Karpas-422 (cell line): ENCODE measurements around the gene SCP2. TPM values are rescaled to one million over a fixed set of nuclear protein-coding genes. Genes with fewer than 3 reads are reported as not detected.

ENCODE experiments used
- DNase-seq: peaks from one replicate; pipeline ENCODE4 v3.0.0-alpha.2; 2015
- H2AFZ ChIP-seq: fragments of 200-600 bp; sonication (generic); 2 replicates; pipeline ENCODE4 v1.6.1; 2014; ENCODE audit warnings: antibody characterized with exemption, low read length, mixed read lengths
- H3K27ac ChIP-seq: fragments of 200-600 bp; sonication (generic); 2 replicates; pipeline ENCODE4 v1.5.1; 2014; ENCODE audit warnings: mild to moderate bottlenecking, low read length, moderate library complexity
- H3K27me3 ChIP-seq: fragments of 200-600 bp; sonication (generic); 2 replicates; pipeline ENCODE4 v1.6.1; 2014; ENCODE audit warnings: low read length, mixed read lengths
- H3K36me3 ChIP-seq: fragments of 200-600 bp; sonication (generic); 2 replicates; pipeline ENCODE4 v1.6.1; 2014; ENCODE audit warnings: low read length, mixed read lengths; ENCODE audit not compliant: insufficient read depth
- H3K4me1 ChIP-seq: fragments of 200-600 bp; sonication (generic); 2 replicates; pipeline ENCODE4 v1.6.1; 2014; ENCODE audit warnings: mild to moderate bottlenecking, low read length, mixed read lengths
- H3K4me2 ChIP-seq: fragments of 200-600 bp; sonication (generic); 2 replicates; pipeline ENCODE4 v1.6.1; 2014; ENCODE audit warnings: low read length, low read depth, mild to moderate bottlenecking; ENCODE audit not compliant: poor library complexity, severe bottlenecking
- H3K4me3 ChIP-seq: fragments of 200-600 bp; sonication (generic); 2 replicates; pipeline ENCODE4 v1.5.1; 2014; ENCODE audit warnings: mild to moderate bottlenecking, antibody characterized with exemption, low read length, mixed read lengths
- H3K79me2 ChIP-seq: fragments of 200-600 bp; sonication (generic); 2 replicates; pipeline ENCODE4 v1.6.1; 2014; ENCODE audit warnings: mild to moderate bottlenecking, low read length, mixed read lengths
- H3K9ac ChIP-seq: fragments of 200-600 bp; sonication (generic); 2 replicates; pipeline ENCODE4 v1.6.0; 2014; ENCODE audit warnings: low read length
- H3K9me2 ChIP-seq: fragments of 200-600 bp; sonication (generic), shearing (Covaris generic); replicated peaks from 2 replicates; pipeline ENCODE4 v1.6.0; 2014; ENCODE audit warnings: mild to moderate bottlenecking, low read length, moderate library complexity; ENCODE audit not compliant: insufficient read depth
- H3K9me3 ChIP-seq: fragments of 300-700, 200-600 bp; sonication (generic); 2 replicates; pipeline ENCODE4 v1.6.1; 2014; ENCODE audit warnings: low read length, mixed read lengths
- H4K20me1 ChIP-seq: fragments of 200-600 bp; sonication (generic); 2 replicates; pipeline ENCODE4 v1.6.1; 2014; ENCODE audit warnings: mild to moderate bottlenecking, antibody characterized with exemption, low read length, low read depth; ENCODE audit not compliant: insufficient read depth
- total RNA-seq: library from RNA; depleted of rRNA; stranded (reverse); fragments of >200 nt; shearing (Covaris generic); gene quantifications from 2 replicates; pipeline ENCODE4 v1.2.3, GENCODE V29; 2014; ENCODE audit warnings: low replicate concordance

SCP2 gene
- total RNA-seq, 1 experiment from 2014 or later, result 146 TPM

DNA sequence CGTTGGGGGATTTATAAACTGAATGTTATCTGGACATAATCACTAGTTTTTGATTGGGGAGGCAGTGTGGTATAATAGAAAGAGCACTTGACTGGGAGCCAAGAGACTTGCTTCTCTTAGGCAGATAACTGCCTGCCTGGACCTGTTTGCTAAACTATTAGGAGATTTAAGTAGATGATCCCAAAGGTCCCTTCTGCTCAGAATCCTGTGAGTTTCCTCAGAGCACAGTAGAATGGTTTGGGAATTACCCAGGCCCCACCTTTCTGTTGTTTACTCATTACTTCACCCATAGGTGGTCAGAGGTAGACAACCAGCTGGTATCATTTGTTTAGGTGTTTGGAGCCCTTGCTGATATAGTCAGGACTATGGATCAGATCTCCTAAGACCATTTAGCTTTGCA, 124.6 kb downstream of the SCP2 start:
- Histone ChIP-seq H2AFZ (no peak overlapping the region), H3K9ac (no peak overlapping the region), H3K36me3 (0 out of 2 replicates have a peak, but pooled peaks cover 3% of the 10 kb centered on the region), H3K4me3 (no peak overlapping the region), H3K27me3 (no peaks in the 10 kb centered on the region), H3K4me1 (peaks cover 26% of the 10 kb centered on the region), H3K4me2 (no peak overlapping the region), H3K9me3 (no peaks in the 10 kb centered on the region), H3K9me2 (no peaks in the 10 kb centered on the region), H3K79me2 (no peaks in the 10 kb centered on the region), H4K20me1 (no peaks in the 10 kb centered on the region), H3K27ac (no peak overlapping the region)
- no peak for DNase-seq

DNA sequence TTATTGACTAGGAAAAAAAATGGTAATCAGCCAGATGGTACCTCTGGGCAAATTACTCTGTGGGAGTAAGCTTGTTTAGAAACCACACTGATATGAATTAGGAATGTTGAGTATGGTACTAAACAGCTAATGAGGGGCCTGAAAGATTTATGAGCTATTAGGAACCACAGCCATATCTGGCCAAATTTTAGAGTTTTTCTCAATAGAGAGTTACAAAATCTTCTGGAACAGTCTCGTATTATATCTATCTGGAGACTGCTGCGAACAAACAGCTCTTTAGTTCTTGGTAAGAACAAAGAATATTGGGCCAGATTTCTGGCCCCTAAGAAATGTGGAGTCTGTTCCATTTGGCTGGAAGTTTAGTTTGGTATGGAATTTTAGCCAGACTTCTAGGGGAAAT, 130.1 kb downstream of the SCP2 start:
- H3K36me3 ChIP-seq, result no peaks in the 10 kb centered on the region

DNA sequence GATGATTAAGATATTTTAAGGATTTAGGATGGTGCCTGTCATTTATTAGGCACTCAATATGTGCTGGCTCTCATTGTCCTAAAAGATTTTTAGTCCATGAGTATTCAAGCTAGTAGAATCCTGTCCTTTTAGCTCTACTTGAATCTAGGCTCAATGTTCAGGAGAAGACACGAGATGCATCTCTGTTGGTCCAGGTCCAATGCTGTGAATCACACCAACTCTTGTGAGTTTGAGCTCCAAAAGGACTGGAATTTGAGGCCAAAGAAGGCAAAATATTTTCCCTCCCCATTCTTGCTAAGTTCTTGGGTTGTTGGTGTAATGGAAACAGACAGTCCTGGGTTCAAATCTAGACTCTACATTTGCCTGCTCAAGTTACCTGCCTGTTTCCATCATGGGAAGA, 133.5 kb downstream of the SCP2 start:
- no peaks in the 10 kb centered on the region for H3K27me3 ChIP-seq
- no peak overlapping the region for H3K27ac ChIP-seq
- no peaks in the 10 kb centered on the region for H3K9me2 ChIP-seq

More for the DNA sequence above, 130.1 kb downstream of the SCP2 start:
- Histone ChIP-seq H3K4me3 (no peak overlapping the region), H3K79me2 (no peaks in the 10 kb centered on the region), H3K4me2 (no peak overlapping the region), H4K20me1 (no peaks in the 10 kb centered on the region), H3K4me1 (no peaks in the 10 kb centered on the region), H3K9me3 (no peaks in the 10 kb centered on the region), H3K27ac (no peak overlapping the region), H3K9me2 (no peaks in the 10 kb centered on the region), H2AFZ (no peak overlapping the region), H3K27me3 (no peaks in the 10 kb centered on the region), H3K9ac (no peak overlapping the region)
- DNase-seq, result no peak

DNA sequence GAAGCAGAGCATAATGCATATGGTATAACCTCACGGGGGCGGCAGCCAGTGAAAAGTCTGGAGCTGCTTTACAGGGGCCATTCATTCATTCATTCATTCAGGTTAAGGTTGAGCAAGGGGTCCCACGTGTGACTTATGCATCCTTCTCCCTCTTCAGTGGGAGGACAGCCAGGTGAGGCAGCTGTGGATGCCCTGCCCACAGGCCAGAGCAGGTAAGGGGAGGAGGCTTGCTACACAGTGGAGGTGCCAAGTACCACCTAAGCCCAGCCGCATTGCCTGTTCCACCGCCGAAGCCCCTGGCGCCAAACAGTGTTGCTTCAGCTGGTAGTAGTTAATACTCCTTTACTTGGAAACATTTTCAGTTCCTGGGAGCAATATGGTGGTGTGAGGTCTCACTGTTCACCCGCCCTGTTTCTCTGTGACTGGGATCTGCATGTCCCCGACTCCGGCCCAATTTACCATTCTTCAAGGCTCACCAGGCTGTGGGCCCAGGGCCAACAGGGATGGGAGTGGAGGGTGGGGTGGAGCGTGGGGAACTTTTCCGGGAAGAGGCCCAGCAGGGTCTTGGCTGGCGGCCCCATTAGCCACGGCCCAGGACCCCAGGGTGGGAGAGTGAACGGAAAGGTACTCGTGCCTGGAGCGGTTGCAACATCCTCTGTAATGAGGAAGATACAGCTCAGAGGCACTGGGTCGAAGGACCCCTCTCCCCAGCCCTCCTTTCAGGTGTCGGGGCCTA, 134.2 kb downstream of the SCP2 start:
- no peak overlapping the region for H3K9ac ChIP-seq
- H3K4me2 ChIP-seq, result no peak overlapping the region
- H3K4me1 ChIP-seq, result no peaks in the 10 kb centered on the region
- no peaks in the 10 kb centered on the region for H3K79me2 ChIP-seq
- DNase-seq, result no peak
- H3K9me3 ChIP-seq, result no peaks in the 10 kb centered on the region
- no peaks in the 10 kb centered on the region for H4K20me1 ChIP-seq
- H3K36me3 ChIP-seq, result no peaks in the 10 kb centered on the region
- no peak overlapping the region for H3K4me3 ChIP-seq
- no peaks in the 10 kb centered on the region for H3K9me2 ChIP-seq
- H3K27me3 ChIP-seq, result no peaks in the 10 kb centered on the region
- no peak overlapping the region for H2AFZ ChIP-seq
- H3K27ac ChIP-seq, result no peak overlapping the region

More for the DNA sequence above, 133.5 kb downstream of the SCP2 start:
- Histone ChIP-seq H3K4me3 (no peak overlapping the region), H4K20me1 (no peaks in the 10 kb centered on the region), H3K79me2 (no peaks in the 10 kb centered on the region), H3K9ac (no peak overlapping the region), H3K4me1 (no peaks in the 10 kb centered on the region), H3K36me3 (no peaks in the 10 kb centered on the region), H3K9me3 (no peaks in the 10 kb centered on the region), H3K4me2 (no peak overlapping the region), H2AFZ (no peak overlapping the region)
- DNase-seq, result no peak

DNA sequence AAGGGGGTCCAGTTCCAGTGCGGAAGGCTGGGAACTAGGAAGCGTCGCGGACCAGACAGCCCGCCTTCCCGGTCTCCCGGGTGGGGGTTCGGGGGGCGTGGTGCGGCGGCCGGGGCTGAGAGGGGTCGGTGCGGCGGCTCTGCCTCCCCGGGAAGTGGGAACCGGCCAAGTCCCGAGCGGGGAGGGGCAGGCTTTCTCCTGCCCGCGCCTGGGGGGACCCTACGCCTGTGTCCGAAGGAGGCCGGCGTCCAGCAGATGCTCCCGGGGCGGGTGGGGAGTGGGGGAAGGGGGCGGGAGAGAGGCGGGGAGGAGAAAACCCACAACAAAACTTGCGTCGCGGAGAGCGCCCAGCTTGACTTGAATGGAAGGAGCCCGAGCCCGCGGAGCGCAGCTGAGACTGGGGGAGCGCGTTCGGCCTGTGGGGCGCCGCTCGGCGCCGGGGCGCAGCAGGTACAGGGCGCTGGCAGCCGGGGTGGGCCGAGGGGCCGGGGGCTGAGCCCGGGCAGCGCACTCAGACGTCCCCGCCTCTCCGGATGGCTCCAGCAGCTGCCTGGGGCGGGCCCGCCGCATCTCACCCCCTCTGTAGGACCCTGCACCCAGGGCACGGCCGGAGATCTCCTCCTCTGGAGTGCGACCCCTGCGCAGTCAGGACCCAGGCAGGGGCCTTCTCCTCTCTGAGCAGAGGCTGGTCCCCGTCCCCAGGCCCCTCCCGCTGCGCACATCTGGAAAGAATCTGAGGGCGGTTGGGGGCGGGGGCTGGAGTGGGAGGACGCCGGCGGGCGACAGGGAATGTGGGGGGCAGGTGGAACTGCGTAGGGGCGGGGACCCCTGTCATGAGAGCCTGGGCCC, 135.0 kb downstream of the SCP2 start, which contains the start of gene PODN:
PODN (plus strand) TSS at position 355 of the 849 bp plus-strand sequence. CDS start 7,643 bp downstream, outside the sequence.
- no peak within 1 kb of the TSS for H3K4me2 ChIP-seq

DNA sequence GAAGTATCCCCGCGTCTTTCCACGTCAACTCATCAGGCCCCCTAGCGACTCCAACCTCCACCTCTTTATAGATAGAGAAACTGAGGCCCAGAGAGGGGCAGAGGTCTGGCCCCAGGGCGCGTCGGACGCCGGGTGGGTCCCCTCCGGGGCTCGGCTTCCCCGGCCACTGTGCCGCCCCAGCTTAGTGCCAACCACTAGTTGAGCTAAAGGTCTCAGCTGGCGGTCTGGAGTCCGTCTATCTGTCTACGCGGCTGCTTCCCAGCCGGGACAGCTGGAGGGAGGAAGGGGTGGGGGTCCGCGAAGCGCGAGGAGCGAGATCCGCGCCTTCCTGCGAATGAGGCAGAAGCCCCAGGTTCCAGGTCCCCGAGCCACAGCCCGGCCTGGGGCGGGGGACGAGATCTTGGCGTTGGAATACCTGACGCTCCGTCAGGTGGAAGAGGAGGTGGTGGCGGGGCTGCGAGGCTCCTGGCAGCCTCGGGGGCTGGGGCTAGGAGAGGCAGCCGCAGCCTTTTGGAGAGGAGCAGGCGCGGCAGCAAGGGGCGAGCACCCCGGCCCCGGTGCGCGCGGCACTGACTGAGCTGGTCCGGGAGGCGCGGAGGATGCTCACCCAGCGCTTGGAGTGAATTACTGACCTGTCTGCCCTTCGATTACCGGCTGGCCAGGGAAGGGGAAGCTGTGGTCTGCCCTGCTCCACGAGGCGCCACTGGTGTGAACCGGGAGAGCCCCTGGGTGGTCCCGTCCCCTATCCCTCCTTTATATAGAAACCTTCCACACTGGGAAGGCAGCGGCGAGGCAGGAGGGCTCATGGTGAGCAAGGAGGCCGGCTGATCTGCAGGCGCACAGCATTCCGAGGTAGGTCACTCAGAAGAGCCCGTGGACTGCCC, 135.9 kb downstream of the SCP2 start:
- H3K9me2 ChIP-seq, result no peaks in the 10 kb centered on the region
- H3K27me3 ChIP-seq, result no peaks in the 10 kb centered on the region
- no peak for DNase-seq
- H3K4me3 ChIP-seq, result no peak overlapping the region
- no peak overlapping the region for H3K4me2 ChIP-seq
- H3K4me1 ChIP-seq, result no peaks in the 10 kb centered on the region
- no peak overlapping the region for H3K27ac ChIP-seq
- H3K79me2 ChIP-seq, result no peaks in the 10 kb centered on the region
- no peaks in the 10 kb centered on the region for H3K36me3 ChIP-seq
- H3K9ac ChIP-seq, result no peak overlapping the region
- no peaks in the 10 kb centered on the region for H3K9me3 ChIP-seq
- no peaks in the 10 kb centered on the region for H4K20me1 ChIP-seq
- no peak overlapping the region for H2AFZ ChIP-seq

More for the DNA sequence above, 135.0 kb downstream of the SCP2 start, which contains the start of gene PODN:
- no peak within 1 kb of the TSS for H2AFZ ChIP-seq
- H3K36me3 ChIP-seq, result no peaks in the 10 kb centered on the region
- H3K9me3 ChIP-seq, result no peaks in the 10 kb centered on the region
- no peaks in the 10 kb centered on the region for H3K79me2 ChIP-seq
- no peak for DNase-seq
- no peaks in the 10 kb centered on the region for H3K27me3 ChIP-seq
- no peaks in the 10 kb centered on the region for H4K20me1 ChIP-seq
- no peak within 1 kb of the TSS for H3K4me3 ChIP-seq
- H3K9me2 ChIP-seq, result no peaks in the 10 kb centered on the region
- no peak within 1 kb of the TSS for H3K27ac ChIP-seq
- H3K4me1 ChIP-seq, result no peaks in the 10 kb centered on the region
- H3K9ac ChIP-seq, result no peak within 1 kb of the TSS

DNA sequence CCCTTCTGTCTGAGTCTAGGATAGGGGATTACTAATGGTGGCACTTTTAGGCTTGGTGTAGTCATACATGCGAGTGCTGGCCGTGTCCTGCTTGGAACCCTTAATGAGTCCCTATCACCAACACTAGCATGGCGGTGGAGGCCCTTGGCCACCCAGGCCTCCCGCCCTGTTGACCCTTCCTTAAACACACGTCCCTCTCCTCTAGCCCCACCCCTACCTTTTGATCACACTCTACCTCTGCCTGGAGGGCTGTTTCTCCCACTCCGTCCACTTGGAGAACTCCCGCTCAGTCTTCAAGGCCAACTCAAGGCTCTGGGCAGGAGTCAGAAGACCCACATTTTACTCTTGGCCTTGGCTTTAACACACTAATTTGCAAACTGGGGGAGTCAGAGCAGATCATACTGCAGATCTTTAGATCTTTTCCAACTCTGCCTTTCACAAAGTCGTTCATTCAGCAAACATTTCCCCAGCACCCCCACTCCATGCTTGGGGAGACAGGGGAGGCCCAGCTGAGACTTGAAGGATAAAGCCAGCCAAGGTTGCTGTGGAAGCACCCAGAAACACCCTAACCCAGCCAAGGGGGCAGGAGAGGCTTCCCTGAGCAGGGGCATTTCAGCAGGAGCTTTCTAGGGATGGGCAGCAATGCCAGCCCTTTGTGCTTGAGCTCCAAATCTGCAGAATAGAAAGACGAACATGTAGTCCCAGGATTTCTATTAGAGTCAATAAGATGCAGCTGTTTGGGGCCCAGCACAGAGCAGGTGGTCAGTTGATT, 136.9 kb downstream of the SCP2 start:
- Histone ChIP-seq H3K9ac (no peak overlapping the region), H3K36me3 (no peaks in the 10 kb centered on the region), H2AFZ (no peak overlapping the region), H3K4me2 (no peak overlapping the region), H3K4me3 (no peak overlapping the region), H4K20me1 (no peaks in the 10 kb centered on the region), H3K27ac (no peak overlapping the region), H3K4me1 (no peaks in the 10 kb centered on the region), H3K79me2 (no peaks in the 10 kb centered on the region), H3K27me3 (no peaks in the 10 kb centered on the region), H3K9me3 (no peaks in the 10 kb centered on the region), H3K9me2 (no peaks in the 10 kb centered on the region)
- DNase-seq, result no peak
